ENCODE results near the gene ATG2A.

ATG2A gene

DNA sequence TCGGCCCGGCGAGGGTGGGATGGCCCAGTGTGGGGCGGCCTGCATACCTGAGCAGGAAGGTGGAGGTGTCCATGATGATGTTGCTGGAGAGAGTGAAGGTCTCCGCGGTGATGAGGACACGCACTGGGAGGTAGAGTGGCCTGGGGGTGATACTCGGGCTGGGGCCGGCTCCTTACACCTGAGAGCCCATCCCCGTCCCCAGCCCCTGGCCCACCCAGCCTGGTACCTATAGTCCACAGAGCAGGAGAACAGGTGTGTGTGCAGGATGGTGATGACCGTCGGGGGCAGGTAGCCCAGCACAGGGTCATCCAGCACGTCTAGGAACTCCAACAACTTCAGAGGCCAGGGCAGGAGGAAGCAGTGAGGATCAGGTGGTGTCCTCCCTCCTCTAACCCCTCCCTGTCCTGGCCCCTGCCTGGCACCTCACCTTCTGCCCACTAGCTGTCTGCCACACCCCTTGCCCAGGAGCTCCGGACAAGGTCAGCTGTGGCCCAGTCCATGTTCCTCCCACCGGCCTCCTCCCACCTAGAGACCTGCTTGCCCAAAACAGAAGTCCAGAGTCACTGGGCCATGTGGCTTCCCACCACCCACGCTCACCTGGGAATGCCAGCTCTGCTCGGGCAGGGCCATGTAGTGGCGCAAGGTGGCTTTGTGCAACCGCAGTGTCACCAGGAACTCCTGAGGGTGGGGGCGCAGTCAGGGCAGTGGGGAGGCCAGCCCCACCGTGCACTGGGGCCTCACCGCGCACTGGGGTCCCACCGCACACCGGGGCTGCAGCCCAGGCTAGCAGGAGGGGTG lies 11.3 kb downstream of the ATG2A start:
- TF ChIP-seq CTCF (IDR thresholded peaks at IDR 0.05; ENCODE audit: control insufficient read depth, extremely low read depth, insufficient read depth) = no peak
- DNase-seq (ENCODE audit: low read depth) = no peak

GRCh38 chr11:64903291-64903833 lies 13.6 kb downstream of the ATG2A start:
- no peak overlapping the region for H3K4me3 ChIP-seq (ENCODE audit: low read depth, low read length)
- TF ChIP-seq CTCF (IDR thresholded peaks at IDR 0.05; ENCODE audit: control insufficient read depth, extremely low read depth, insufficient read depth) = no peak
- DNase-seq (ENCODE audit: low read depth) = no peak

More for the DNA sequence above, 11.3 kb downstream of the ATG2A start:
- H3K4me3 ChIP-seq (ENCODE audit: low read depth, low read length) = no peak overlapping the region

- no peak overlapping the region for H3K4me3 ChIP-seq (ENCODE audit: low read depth, low read length)
Observed at GRCh38 chr11:64902102-64902900, 14.7 kb downstream of the ATG2A start.

GRCh38 chr11:64900774-64901173 lies 16.2 kb downstream of the ATG2A start:
- no peak overlapping the region for H3K4me3 ChIP-seq (ENCODE audit: low read depth, low read length)
- no peak for DNase-seq (ENCODE audit: low read depth)
- no peak for TF ChIP-seq CTCF (IDR thresholded peaks at IDR 0.05; ENCODE audit: control insufficient read depth, extremely low read depth, insufficient read depth)

More at GRCh38 chr11:64902102-64902900, 14.7 kb downstream of the ATG2A start:
- TF ChIP-seq CTCF (IDR thresholded peaks at IDR 0.05; ENCODE audit: control insufficient read depth, extremely low read depth, insufficient read depth) = no peak
- DNase-seq (ENCODE audit: low read depth) = no peak

DNA sequence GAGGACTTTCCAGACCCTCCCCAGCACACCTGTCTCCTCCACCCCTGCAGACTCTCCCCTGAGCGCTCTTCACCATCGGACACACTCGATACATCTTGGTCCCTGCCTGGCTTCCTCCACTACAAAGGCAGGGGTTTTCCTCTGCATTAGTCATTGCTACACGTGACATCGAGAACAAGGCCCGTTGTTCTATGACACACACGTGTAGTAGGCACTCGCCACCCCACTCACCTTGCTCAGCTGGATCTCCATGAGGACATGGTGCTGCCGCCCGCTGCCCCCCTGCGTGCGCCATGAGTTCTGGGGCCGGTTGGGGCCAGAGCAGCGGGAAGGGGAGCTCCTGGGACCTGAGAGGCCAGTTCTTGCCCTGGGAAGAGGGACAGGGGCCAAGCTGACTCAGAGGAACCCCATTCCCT lies 16.7 kb downstream of the ATG2A start:
- H3K4me3 ChIP-seq (ENCODE audit: low read depth, low read length) = no peak overlapping the region
- no peak for TF ChIP-seq CTCF (IDR thresholded peaks at IDR 0.05; ENCODE audit: control insufficient read depth, extremely low read depth, insufficient read depth)
- no peak for DNase-seq (ENCODE audit: low read depth)

DNA sequence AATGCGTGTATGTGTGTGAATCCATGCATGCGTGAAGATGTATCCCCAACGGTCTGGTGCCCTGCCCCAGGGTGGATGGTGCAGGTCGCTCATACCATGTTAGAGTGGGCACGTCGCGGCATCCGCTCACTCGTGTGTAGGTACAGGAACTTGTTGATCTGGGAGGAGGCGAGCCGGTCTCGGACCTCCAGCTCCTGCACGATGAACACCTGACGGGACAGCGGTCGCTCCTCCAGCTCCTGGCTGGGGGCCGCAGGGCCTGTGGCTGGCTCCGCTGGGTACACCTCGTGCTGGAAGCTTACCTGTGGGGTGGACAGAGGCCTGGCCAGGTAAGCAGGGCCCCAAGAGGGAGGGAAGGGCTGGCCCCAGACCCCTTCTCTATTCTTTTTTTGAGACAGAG lies 18.5 kb downstream of the ATG2A start:
- TF ChIP-seq CTCF (IDR thresholded peaks at IDR 0.05; ENCODE audit: control insufficient read depth, extremely low read depth, insufficient read depth) = no peak
- no peak for DNase-seq (ENCODE audit: low read depth)
- H3K4me3 ChIP-seq (ENCODE audit: low read depth, low read length) = no peak overlapping the region

Measured in LNCaP clone FGC (cell line).